DND-41 (cell line): ENCODE measurements around the gene NTM.

Source experiments
- ATAC-seq: fragments of 200-7000 bp; cut with Tn5 transposase; 3 replicates; pipeline ENCODE4 v1.9.1; 2021; ENCODE audit warnings: low read depth; ENCODE audit not compliant: insufficient read depth
- DNase-seq: peaks from one replicate; pipeline ENCODE4 v3.0.0-alpha.2; 2020
- H2AFZ ChIP-seq: 2 replicates; pipeline ENCODE4 v1.6.0; 2012; ENCODE audit warnings: low read depth, low read length
- H3K27ac ChIP-seq: 2 replicates; pipeline ENCODE4 v1.5.1; 2012; ENCODE audit warnings: low read length, inconsistent platforms
- H3K27me3 ChIP-seq: fragments of 200-600 bp; sonication (generic); 2 replicates; pipeline ENCODE4 v1.6.0; 2012; ENCODE audit warnings: low read length, mild to moderate bottlenecking, inconsistent platforms; ENCODE audit not compliant: insufficient read depth, poor library complexity
- H3K36me3 ChIP-seq: 2 replicates; pipeline ENCODE4 v1.5.1; 2012; ENCODE audit warnings: low read length, inconsistent platforms; ENCODE audit not compliant: insufficient read depth
- H3K4me1 ChIP-seq: 2 replicates; pipeline ENCODE4 v1.5.1; 2012; ENCODE audit warnings: mild to moderate bottlenecking, low read length; ENCODE audit not compliant: insufficient read depth
- H3K4me2 ChIP-seq: 2 replicates; pipeline ENCODE4 v1.6.0; 2012; ENCODE audit warnings: mild to moderate bottlenecking, moderate library complexity, low read length, inconsistent platforms; ENCODE audit not compliant: insufficient read depth
- H3K4me3 ChIP-seq, 2 experiments: fragments of 200-600 bp in 1 of 2; shearing (Covaris generic) in 1 of 2; 2 replicates each; pipeline ENCODE4 v1.5.1; 2012 to 2016; ENCODE audit warnings: inconsistent platforms in 2 of 2, low read length in 2 of 2, mild to moderate bottlenecking in 2 of 2, low read depth in 1 of 2, moderate library complexity in 1 of 2
- H3K79me2 ChIP-seq: 2 replicates; pipeline ENCODE4 v1.6.0; 2012; ENCODE audit warnings: low read length, inconsistent platforms; ENCODE audit not compliant: insufficient read depth
- H3K9ac ChIP-seq: 2 replicates; pipeline ENCODE4 v1.6.0; 2012; ENCODE audit warnings: low read depth, mild to moderate bottlenecking, inconsistent platforms, low read length, moderate library complexity
- H3K9me3 ChIP-seq: 2 replicates; pipeline ENCODE4 v1.5.1; 2012; ENCODE audit warnings: low read length, moderate library complexity, mild to moderate bottlenecking, inconsistent platforms; ENCODE audit not compliant: insufficient read depth, severe bottlenecking
- H4K20me1 ChIP-seq: 2 replicates; pipeline ENCODE4 v1.6.0; 2012; ENCODE audit warnings: low read length; ENCODE audit not compliant: insufficient read depth
- CTCF ChIP-seq: IDR thresholded peaks from 2 replicates; pipeline ENCODE4 v1.5.1; 2012; ENCODE audit warnings: borderline replicate concordance, low read length, moderate library complexity, mild to moderate bottlenecking; ENCODE audit not compliant: poor library complexity, severe bottlenecking; ENCODE audit errors: extremely low read depth
- EZH2 ChIP-seq: IDR thresholded peaks from 3 replicates; pipeline ENCODE4 v1.6.1; 2012; ENCODE audit warnings: borderline replicate concordance, low read depth, mild to moderate bottlenecking, moderate library complexity, low read length, inconsistent platforms; ENCODE audit not compliant: severe bottlenecking

NTM gene

GRCh38 chr11:131957875-131958274 is 587.5 kb downstream of the NTM start:
- ATAC-seq (no peak), DNase-seq (no peak)

GRCh38 chr11:131962818-131963217 is 592.4 kb downstream of the NTM start:
- no peak for DNase-seq
- TF ChIP-seq EZH2, result no peak
- no peak for TF ChIP-seq CTCF
- no peaks in the 10 kb centered on the region for H3K79me2 ChIP-seq
- ATAC-seq, result no peak
- no peaks in the 10 kb centered on the region for H3K36me3 ChIP-seq
- H2AFZ ChIP-seq, result no peak overlapping the region
- no peaks in the 10 kb centered on the region for H4K20me1 ChIP-seq
- H3K4me2 ChIP-seq, result no peak overlapping the region
- H3K4me3 ChIP-seq, result no peak overlapping the region
- H3K27ac ChIP-seq, result no peak overlapping the region
- no peaks in the 10 kb centered on the region for H3K4me1 ChIP-seq
- H3K9ac ChIP-seq, result no peak overlapping the region
- no peaks in the 10 kb centered on the region for H3K9me3 ChIP-seq
- peaks cover 8% of the 10 kb centered on the region for H3K27me3 ChIP-seq

More at GRCh38 chr11:131957875-131958274, 587.5 kb downstream of the NTM start:
- no peak overlapping the region for H3K27ac ChIP-seq
- no peak overlapping the region for H3K4me3 ChIP-seq
- H2AFZ ChIP-seq, result no peak overlapping the region
- H3K4me1 ChIP-seq, result no peaks in the 10 kb centered on the region
- H3K36me3 ChIP-seq, result no peaks in the 10 kb centered on the region
- H3K79me2 ChIP-seq, result no peaks in the 10 kb centered on the region
- H4K20me1 ChIP-seq, result no peaks in the 10 kb centered on the region
- H3K4me2 ChIP-seq, result no peak overlapping the region
- peaks cover 20% of the 10 kb centered on the region for H3K27me3 ChIP-seq
- H3K9me3 ChIP-seq, result no peaks in the 10 kb centered on the region
- H3K9ac ChIP-seq, result no peak overlapping the region
- TF ChIP-seq CTCF (no peak), EZH2 (no peak)

- no peak overlapping the region for H3K4me3 ChIP-seq
- H3K9me3 ChIP-seq, result no peaks in the 10 kb centered on the region
- no peak overlapping the region for H2AFZ ChIP-seq
- H4K20me1 ChIP-seq, result no peaks in the 10 kb centered on the region
- DNase-seq (no peak), ATAC-seq (no peak)
- no peak for TF ChIP-seq CTCF
- TF ChIP-seq EZH2, result no peak
- H3K79me2 ChIP-seq, result no peaks in the 10 kb centered on the region
- no peak overlapping the region for H3K9ac ChIP-seq
- H3K4me1 ChIP-seq, result no peaks in the 10 kb centered on the region
- peaks cover 8% of the 10 kb centered on the region for H3K27me3 ChIP-seq
- H3K4me2 ChIP-seq, result no peak overlapping the region
- H3K36me3 ChIP-seq, result no peaks in the 10 kb centered on the region
- H3K27ac ChIP-seq, result no peak overlapping the region
Observed at GRCh38 chr11:131964698-131965483, 594.5 kb downstream of the NTM start.
